ENCODE measurements around the gene ZKSCAN5. TPM values are rescaled to one million over a fixed set of nuclear protein-coding genes. Genes with fewer than 3 reads are reported as not detected.

Gene ZKSCAN5
- total RNA-seq, 1 experiment from 2014 or later = 16.0 TPM

Other genes starting within 250 kb of the ZKSCAN5 start
- gene MYH16, start 231.8 kb upstream of the ZKSCAN5 start, total RNA-seq (2014; rRNA removed; shearing (Covaris generic)) = 29.6 and 30.4 TPM in 2 replicates
- gene ARPC1A, start 178.8 kb upstream of the ZKSCAN5 start, total RNA-seq (2014; rRNA removed; shearing (Covaris generic)) = 292 and 359 TPM in 2 replicates
- 308 and 360 TPM in 2 replicates for gene ARPC1B, start 129.9 kb upstream of the ZKSCAN5 start, total RNA-seq (2014; rRNA removed; shearing (Covaris generic))
- 81.3 and 105 TPM in 2 replicates for gene PDAP1, start 96.1 kb upstream of the ZKSCAN5 start, total RNA-seq (2014; rRNA removed; shearing (Covaris generic))
- gene BUD31, start 95.7 kb upstream of the ZKSCAN5 start, total RNA-seq (2014; rRNA removed; shearing (Covaris generic)) = 193 and 225 TPM in 2 replicates
- 6.5 and 8.5 TPM in 2 replicates for gene PTCD1, start 65.9 kb upstream of the ZKSCAN5 start, total RNA-seq (2014; rRNA removed; shearing (Covaris generic))
- 49.6 and 63.8 TPM in 2 replicates for gene CPSF4, start 65.7 kb upstream of the ZKSCAN5 start, total RNA-seq (2014; rRNA removed; shearing (Covaris generic))
- gene ATP5MF, start 38.5 kb upstream of the ZKSCAN5 start, total RNA-seq (2014; rRNA removed; shearing (Covaris generic)) = 648 and 1,055 TPM in 2 replicates
- gene ZNF789, start 31.8 kb upstream of the ZKSCAN5 start, total RNA-seq (2014; rRNA removed; shearing (Covaris generic)) = 7.3 and 9.9 TPM in 2 replicates
- 26.6 and 27.0 TPM in 2 replicates for gene ZNF394, start 4.4 kb upstream of the ZKSCAN5 start, total RNA-seq (2014; rRNA removed; shearing (Covaris generic))
- gene FAM200A, start 47.5 kb downstream of the ZKSCAN5 start, total RNA-seq (2014; rRNA removed; shearing (Covaris generic)) = 6.0 and 8.9 TPM in 2 replicates
- 69.8 and 85.2 TPM in 2 replicates for gene ZNF655, start 54.0 kb downstream of the ZKSCAN5 start, total RNA-seq (2014; rRNA removed; shearing (Covaris generic))
- not detected in 2 replicates for gene TMEM225B, start 93.6 kb downstream of the ZKSCAN5 start, total RNA-seq (2014; rRNA removed; shearing (Covaris generic))
- 8.3 and 14.2 TPM in 2 replicates for gene ZSCAN25, start 112.3 kb downstream of the ZKSCAN5 start, total RNA-seq (2014; rRNA removed; shearing (Covaris generic))
- 0.18 and 0.57 TPM in 2 replicates for gene CYP3A5, start 175.3 kb downstream of the ZKSCAN5 start, total RNA-seq (2014; rRNA removed; shearing (Covaris generic))
- 0.32 and 0.50 TPM in 2 replicates for gene CYP3A7, start 230.5 kb downstream of the ZKSCAN5 start, total RNA-seq (2014; rRNA removed; shearing (Covaris generic))

All from HT1080 (cell line).